ENCODE data around the gene SLC10A7. TPM values are rescaled to one million over a fixed set of nuclear protein-coding genes. Genes with fewer than 3 reads are reported as not detected.
A peak's percentile ranks its signal among the peaks of the same experiment; 100 is the strongest.

Gene SLC10A7
- total and polyA plus RNA-seq, 7 donors, result 1.3 to 5.7 (median 3.9) TPM

- peak in 1 of 4 donors; percentile 23 for ATAC-seq
- peak in 1 of 2 donors; percentile 61 for DNase-seq
- Histone ChIP-seq H3K27ac (peak overlapping the region; percentile 76), H3K27me3 (ENCODE audit: insufficient read depth in 3 of 3, low read length in 2 of 3) (peaks cover 0 to 4% (median 0%) of the 10 kb centered on the region in 3 donors), H3K9me3 (no peaks in the 10 kb centered on the region), H3K4me3 (peak overlapping the region; percentile 51), H3K4me1 (peaks cover 8% of the 10 kb centered on the region), H3K36me3 (ENCODE audit: insufficient read depth in 1 of 2, low read depth in 1 of 2) (no peaks in the 10 kb centered on the region)
- intact Hi-C loops (cut with DNase I), result no loop called here
- peak; percentile 15 for TF ChIP-seq CTCF (IDR thresholded peaks at IDR 0.05)
- WGBS, 3 donors, result 59 to 66% (median 63%) methylated on average over 24 of the region's 24 CpGs
These were observed 278.4 kb downstream of the SLC10A7 start for GRCh38 chr4:146243141-146243882.

DNA sequence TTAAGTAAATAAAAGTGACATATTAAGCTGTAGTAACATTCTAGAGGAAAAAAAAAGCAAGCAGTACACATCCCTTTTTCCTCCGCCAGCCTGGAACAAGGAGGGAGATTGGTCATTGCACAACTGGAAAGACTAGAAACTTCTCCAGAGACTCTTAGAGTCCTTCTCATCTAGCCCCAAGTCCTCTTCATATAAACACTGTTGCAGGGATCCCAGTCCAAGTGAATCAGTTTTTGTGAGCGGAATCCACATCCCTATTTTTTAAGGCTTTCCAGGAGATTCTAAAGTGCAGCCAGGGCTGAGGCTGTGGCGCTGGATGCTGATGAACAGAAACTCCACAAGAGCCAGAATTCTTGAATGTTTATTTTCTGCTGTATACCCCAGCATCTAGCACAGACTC lies 283.6 kb downstream of the SLC10A7 start:
- ATAC-seq, result no peak
- peaks cover 8% of the 10 kb centered on the region for H3K4me1 ChIP-seq

GRCh38 chr4:146237092-146237491 lies 284.6 kb downstream of the SLC10A7 start:
- 79 to 81% (median 81%) methylated on average over 6 of the region's 6 CpGs for WGBS, 3 donors

More for the DNA sequence above, 283.6 kb downstream of the SLC10A7 start:
- intact Hi-C loops (cut with DNase I), result no loop called here
- Histone ChIP-seq H3K4me3 (no peak overlapping the region), H3K36me3 (ENCODE audit: insufficient read depth in 1 of 2, low read depth in 1 of 2) (no peaks in the 10 kb centered on the region), H3K27me3 (ENCODE audit: insufficient read depth in 3 of 3, low read length in 2 of 3) (no peaks in the 10 kb centered on the region), H3K9me3 (no peaks in the 10 kb centered on the region), H3K27ac (no peak overlapping the region)
- no peak for DNase-seq
- WGBS, 3 donors, result 82 to 94% (median 85%) methylated on average over 3 of the region's 3 CpGs
- TF ChIP-seq CTCF (IDR thresholded peaks at IDR 0.05), result no peak

DNA sequence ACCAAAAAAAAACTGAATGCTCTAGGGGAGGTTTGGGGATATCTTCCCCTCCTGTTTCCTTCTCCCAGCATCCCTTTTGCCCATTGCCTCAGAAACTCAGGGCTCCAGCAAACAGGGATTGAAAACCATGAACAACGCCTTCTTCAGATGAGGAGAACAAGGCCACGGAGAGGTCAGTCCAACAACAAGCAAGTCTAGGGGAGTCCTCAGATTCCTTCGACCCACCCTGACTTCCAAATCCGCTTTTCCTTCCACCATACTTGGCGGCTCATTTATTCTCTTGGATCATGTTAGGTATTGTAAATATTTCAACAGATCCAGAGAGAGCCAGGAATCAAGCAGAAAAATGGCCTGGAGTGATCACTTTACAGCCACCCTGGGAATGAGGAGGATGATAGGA lies 285.5 kb downstream of the SLC10A7 start:
- Histone ChIP-seq H3K27ac (no peak overlapping the region), H3K27me3 (ENCODE audit: insufficient read depth in 3 of 3, low read length in 2 of 3) (no peaks in the 10 kb centered on the region), H3K36me3 (ENCODE audit: insufficient read depth in 1 of 2, low read depth in 1 of 2) (no peaks in the 10 kb centered on the region), H3K9me3 (peaks cover 3% of the 10 kb centered on the region), H3K4me3 (no peak overlapping the region), H3K4me1 (no peaks in the 10 kb centered on the region)
- DNase-seq (no peak), ATAC-seq (no peak)
- no peak for TF ChIP-seq CTCF (IDR thresholded peaks at IDR 0.05)
- 66 to 81% (median 66%) methylated on average over 5 of the region's 5 CpGs for WGBS, 3 donors
- intact Hi-C loops (cut with DNase I), result no loop called here

More at GRCh38 chr4:146237092-146237491, 284.6 kb downstream of the SLC10A7 start:
- Histone ChIP-seq H3K27ac (no peak overlapping the region), H3K27me3 (ENCODE audit: insufficient read depth in 3 of 3, low read length in 2 of 3) (no peaks in the 10 kb centered on the region), H3K4me1 (peaks cover 3% of the 10 kb centered on the region), H3K36me3 (ENCODE audit: insufficient read depth in 1 of 2, low read depth in 1 of 2) (no peaks in the 10 kb centered on the region), H3K9me3 (peaks cover 2% of the 10 kb centered on the region), H3K4me3 (no peak overlapping the region)
- intact Hi-C loops (cut with DNase I), result no loop called here
- DNase-seq, result no peak
- no peak for ATAC-seq
- no peak for TF ChIP-seq CTCF (IDR thresholded peaks at IDR 0.05)
